IMR-90 (cell line): ENCODE results near the gene TEF. TPM values are rescaled to one million over a fixed set of nuclear protein-coding genes. Genes with fewer than 3 reads are reported as not detected.

Experiments used
- ATAC-seq: fragments of 200-7000 bp; cut with Tn5 transposase; 2 replicates; pipeline ENCODE4 v1.9.1; 2020; ENCODE audit warnings: low read depth, mild to moderate bottlenecking, moderate library complexity
- BruUV-seq: library from RNA; stranded (reverse); fragments of 400-500 nt; replicated peaks from 2 replicates; lab custom pipeline; 2021; lab: Mats Ljungman, UMichigan
- CTCF ChIA-PET: fragments of 300-600 bp; formaldehyde crosslinking; extraction: SDS; loops from one replicate; lab custom pipeline; 2021; ENCODE audit warnings: antibody characterized with exemption; lab: Yijun Ruan, JAX
- POLR2A ChIA-PET: fragments of 300-600 bp; sonication (Branson Sonifier 250); formaldehyde crosslinking; loops from one replicate; lab custom pipeline; 2022; ENCODE audit warnings: antibody characterized with exemption; ENCODE audit not compliant: unreplicated experiment; lab: Charles Lee
- DNase-seq: peaks from one replicate; pipeline ENCODE4 v3.0.0; 2013
- H2AFZ ChIP-seq: replicated peaks from 2 replicates; pipeline ENCODE3; 2013; ENCODE audit warnings: low read length, mild to moderate bottlenecking; ENCODE audit not compliant: poor library complexity
- H2AK5ac ChIP-seq: 2 replicates; pipeline ENCODE4 v1.6.1; 2013; ENCODE audit warnings: low read depth, low read length, inconsistent platforms
- H2AK9ac ChIP-seq: replicated peaks from 2 replicates; pipeline ENCODE3; 2013; ENCODE audit warnings: mild to moderate bottlenecking, low read depth, low read length, moderate library complexity; ENCODE audit not compliant: poor library complexity
- H2BK120ac ChIP-seq: 2 replicates; pipeline ENCODE4 v1.6.1; 2013; ENCODE audit warnings: low read depth, low read length, inconsistent platforms
- H2BK15ac ChIP-seq: 3 replicates; pipeline ENCODE4 v1.6.1; 2013; ENCODE audit warnings: low read depth, low read length, inconsistent platforms
- H2BK20ac ChIP-seq: 2 replicates; pipeline ENCODE4 v1.6.1; 2013; ENCODE audit warnings: low read depth, mild to moderate bottlenecking, inconsistent platforms, low read length, moderate library complexity
- H2BK5ac ChIP-seq: 2 replicates; pipeline ENCODE4 v1.6.1; 2013; ENCODE audit warnings: mild to moderate bottlenecking, low read depth, low read length, inconsistent platforms; ENCODE audit not compliant: poor library complexity, severe bottlenecking
- H3K14ac ChIP-seq: replicated peaks from 2 replicates; pipeline ENCODE4 v1.6.1; 2013; ENCODE audit warnings: low read depth, low read length, inconsistent platforms
- H3K18ac ChIP-seq: 2 replicates; pipeline ENCODE4 v1.6.1; 2013; ENCODE audit warnings: low read depth, low read length, control low read depth
- H3K23ac ChIP-seq: 2 replicates; pipeline ENCODE4 v1.6.1; 2013; ENCODE audit warnings: low read depth, low read length, inconsistent platforms
- H3K27ac ChIP-seq: 2 replicates; pipeline ENCODE4 v1.5.1; 2013; ENCODE audit warnings: mild to moderate bottlenecking, control low read depth, low read length; ENCODE audit not compliant: insufficient read depth
- H3K27me3 ChIP-seq: 2 replicates; pipeline ENCODE4 v1.6.1; 2013; ENCODE audit warnings: low read length; ENCODE audit not compliant: control insufficient read depth, insufficient read depth
- H3K36me3 ChIP-seq: 2 replicates; pipeline ENCODE4 v1.6.1; 2013; ENCODE audit warnings: low read length, mixed read lengths; ENCODE audit not compliant: control insufficient read depth, insufficient read depth
- H3K4ac ChIP-seq: 2 replicates; pipeline ENCODE4 v1.6.1; 2013; ENCODE audit warnings: low read depth, low read length, inconsistent platforms
- H3K4me1 ChIP-seq: 2 replicates; pipeline ENCODE4 v1.6.1; 2013; ENCODE audit warnings: low read length, mixed read lengths; ENCODE audit not compliant: control insufficient read depth, insufficient read depth
- H3K4me2 ChIP-seq: 2 replicates; pipeline ENCODE4 v1.6.1; 2013; ENCODE audit warnings: low read depth, mild to moderate bottlenecking, control low read depth, low read length, moderate library complexity
- H3K4me3 ChIP-seq: 2 replicates; pipeline ENCODE4 v1.5.1; 2013; ENCODE audit warnings: low read depth, mild to moderate bottlenecking, control low read depth, low read length, moderate library complexity; ENCODE audit not compliant: insufficient read depth
- H3K56ac ChIP-seq: 2 replicates; pipeline ENCODE4 v1.6.1; 2013; ENCODE audit warnings: low read length, inconsistent platforms; ENCODE audit not compliant: insufficient read depth; ENCODE audit errors: extremely low read depth
- H3K79me1 ChIP-seq, 2 experiments: 2 replicates each; pipeline ENCODE4 v1.6.1; 2013; ENCODE audit warnings: low read length in 2 of 2, inconsistent platforms in 1 of 2, low read depth in 1 of 2
- H3K9ac ChIP-seq: 2 replicates; pipeline ENCODE4 v1.6.1; 2013; ENCODE audit warnings: low read depth, low read length, control low read depth
- H3K9me1 ChIP-seq: 2 replicates; pipeline ENCODE4 v1.6.1; 2013; ENCODE audit warnings: low read length, inconsistent platforms; ENCODE audit not compliant: insufficient read depth
- H3K9me3 ChIP-seq: 2 replicates; pipeline ENCODE4 v1.6.1; 2013; ENCODE audit warnings: low read length; ENCODE audit not compliant: control insufficient read depth, insufficient read depth
- H4K20me1 ChIP-seq: 2 replicates; pipeline ENCODE4 v1.6.1; 2013; ENCODE audit warnings: low read length, inconsistent platforms; ENCODE audit not compliant: insufficient read depth
- H4K5ac ChIP-seq: 2 replicates; pipeline ENCODE4 v1.6.1; 2013; ENCODE audit warnings: mild to moderate bottlenecking, low read depth, low read length, control low read depth
- H4K8ac ChIP-seq, 2 experiments: 2 replicates each; pipeline ENCODE4 v1.6.1; 2013; ENCODE audit warnings: low read depth in 2 of 2, low read length in 2 of 2, control low read depth in 1 of 2, inconsistent platforms in 1 of 2
- H4K91ac ChIP-seq: 2 replicates; pipeline ENCODE4 v1.6.1; 2013; ENCODE audit warnings: low read depth, low read length, inconsistent platforms; ENCODE audit not compliant: insufficient read depth
- BHLHE40 ChIP-seq: fragments of 150-350 bp; IDR thresholded peaks from 2 replicates; pipeline ENCODE4 v1.6.1; 2016; ENCODE audit warnings: mild to moderate bottlenecking, low read depth, low read length
- CTCF ChIP-seq: conservative IDR thresholded peaks from 2 replicates; pipeline ENCODE4 v1.5.1; 2012; ENCODE audit warnings: mild to moderate bottlenecking, low read depth, low read length, improper control_type of control experiment
- MAFK ChIP-seq: IDR thresholded peaks from 2 replicates; pipeline ENCODE4 v1.6.1; 2012; ENCODE audit warnings: low read depth, low read length, improper control_type of control experiment
- MXI1 ChIP-seq: IDR thresholded peaks from 2 replicates; pipeline ENCODE4 v1.6.1; 2012; ENCODE audit warnings: low read depth, mild to moderate bottlenecking, low read length, moderate library complexity, borderline replicate concordance
- RCOR1 ChIP-seq: IDR thresholded peaks from 2 replicates; pipeline ENCODE4 v1.6.1; 2012; ENCODE audit warnings: mild to moderate bottlenecking, low read length, improper control_type of control experiment; ENCODE audit not compliant: insufficient replicate concordance
- RFX5 ChIP-seq: IDR thresholded peaks from 2 replicates; pipeline ENCODE4 v1.8.0; 2012; ENCODE audit warnings: low read depth, mild to moderate bottlenecking, low read length, moderate library complexity
- SMC3 ChIP-seq: fragments of 150-350 bp; IDR thresholded peaks from 2 replicates; pipeline ENCODE4 v1.6.1; 2016; ENCODE audit warnings: low read depth, mild to moderate bottlenecking, antibody characterized with exemption, low read length, moderate library complexity
- WGBS, 2 experiments: methylation state at CpG; one replicate each; pipeline versions ENCODE4 v1.1.5 to v1.1.7; 2013; ENCODE audit warnings: missing lambda C conversion rate in 2 of 2; ENCODE audit not compliant: insufficient read length in 1 of 2; ENCODE audit errors: extremely low coverage in 2 of 2; 5-methylcytosine and 5-hydroxymethylcytosine counted together
- dilution Hi-C: fragments of 300-500 bp; cut with HindIII; formaldehyde crosslinking; loops from one replicate; pipeline ENCODE4 v1.14.3; 2018; ENCODE audit warnings: low sequenced_read_pairs; ENCODE audit not compliant: unreplicated experiment
- in situ Hi-C: fragments of 300-500 bp; cut with MboI; formaldehyde crosslinking; loops from 3 replicates; pipeline ENCODE4 v1.14.3; 2019; ENCODE audit warnings: low sequenced_read_pairs, inconsistent platforms, mixed read lengths
- intact Hi-C: fragments of 100-400 bp; cut with micrococcal nuclease; formaldehyde crosslinking; loops from 2 replicates; pipeline ENCODE4 v1.10.0; 2022
- polyA plus RNA-seq, 3 experiments: library from polyadenylated mRNA; depleted of rRNA; stranded (reverse); fragments of >200 nt; gene quantifications; 2 replicates each; pipeline ENCODE4 v1.2.3, GENCODE V29; 2012; ENCODE audit warnings: low replicate concordance in 1 of 3
- total RNA-seq: library from RNA; depleted of rRNA; stranded (reverse); fragments of >200 nt; gene quantifications from 2 replicates; pipeline ENCODE4 v1.2.3, GENCODE V29; 2012

Gene TEF
- total and polyA plus RNA-seq, 2 of the 4 experiments (the other 2 are of a cell fraction) = 5.6 to 11.6 TPM

GRCh38 chr22:41408665-41409064 is 26.9 kb downstream of the TEF start:
- Histone ChIP-seq H3K4me2 (no peak overlapping the region), H4K8ac (no peak overlapping the region), H3K4me1 (peaks cover 6% of the 10 kb centered on the region), H4K20me1 (no peaks in the 10 kb centered on the region), H2AK9ac (no peak overlapping the region), H3K23ac (no peak overlapping the region), H3K79me1 (peaks cover 6 to 13% of the 10 kb centered on the region in 2 experiments; a peak in 3 of 4 replicates), H2BK120ac (no peak overlapping the region), H3K9ac (no peak overlapping the region), H4K5ac (no peak overlapping the region), H3K36me3 (no peaks in the 10 kb centered on the region), H4K91ac (no peak overlapping the region), H2AK5ac (no peak overlapping the region), H3K18ac (no peak overlapping the region), H3K27ac (no peak overlapping the region), H3K9me3 (no peaks in the 10 kb centered on the region), H3K27me3 (no peaks in the 10 kb centered on the region), H3K56ac (no peak overlapping the region), H3K4me3 (no peak overlapping the region), H3K14ac (no peak overlapping the region), H3K4ac (no peak overlapping the region), H2BK15ac (no peak overlapping the region), H2BK20ac (no peak overlapping the region), H2AFZ (no peak overlapping the region), H3K9me1 (no peaks in the 10 kb centered on the region; the same call in 1 of the 2 replicates), H2BK5ac (no peak overlapping the region)
- no peak for TF ChIP-seq MAFK
- no peak for TF ChIP-seq CTCF
- no peak for TF ChIP-seq SMC3
- TF ChIP-seq RCOR1 = no peak
- no peak for TF ChIP-seq RFX5
- TF ChIP-seq MXI1 = no peak
- TF ChIP-seq BHLHE40 = no peak
- CTCF ChIA-PET = interaction anchor here (0.6 to 0.9 kb wide), 2 partner anchors 109 to 423 kb away, joined by 3 read pairs; no protein-coding TSS in a partner anchor
- WGBS, 2 experiments = 80% methylated on average over 5 of the region's 8 CpGs; no CpG with 5 or more reads in 1 of the 2 experiments
- dilution Hi-C loops (no loop called here), intact Hi-C loops (no loop called here), in situ Hi-C loops (loop anchor here (10.0 kb wide), 1 partner anchor 196 kb away; no protein-coding TSS in a partner anchor)
- POLR2A ChIA-PET = no interaction called here
- no TSS peak for BruUV-seq
- DNase-seq (no peak), ATAC-seq (no peak)
